Peyer's patch (tissue), 4 donors: ENCODE measurements around the gene NFAM1.

Source experiments
- POLR2A ChIP-seq, 2 donors: fragments of 450-650 bp; IDR thresholded peaks; one replicate each; pipeline ENCODE4 v1.5.1; 2017; ENCODE audit warnings: antibody characterized with exemption in 2 of 2, mild to moderate bottlenecking in 2 of 2, moderate library complexity in 2 of 2
- TF ChIP-seq, protein P1 (sequence below), 6 experiments: fragments of 450-650 bp in 4 of 6; fragments of 200-600 bp in 2 of 6; sonication (generic) in 1 of 6; IDR thresholded peaks; one replicate each; pipeline ENCODE4 v1.5.1; 2017 to 2019; ENCODE audit warnings: antibody characterized with exemption in 6 of 6, mild to moderate bottlenecking in 3 of 6, moderate library complexity in 1 of 6

DNA sequence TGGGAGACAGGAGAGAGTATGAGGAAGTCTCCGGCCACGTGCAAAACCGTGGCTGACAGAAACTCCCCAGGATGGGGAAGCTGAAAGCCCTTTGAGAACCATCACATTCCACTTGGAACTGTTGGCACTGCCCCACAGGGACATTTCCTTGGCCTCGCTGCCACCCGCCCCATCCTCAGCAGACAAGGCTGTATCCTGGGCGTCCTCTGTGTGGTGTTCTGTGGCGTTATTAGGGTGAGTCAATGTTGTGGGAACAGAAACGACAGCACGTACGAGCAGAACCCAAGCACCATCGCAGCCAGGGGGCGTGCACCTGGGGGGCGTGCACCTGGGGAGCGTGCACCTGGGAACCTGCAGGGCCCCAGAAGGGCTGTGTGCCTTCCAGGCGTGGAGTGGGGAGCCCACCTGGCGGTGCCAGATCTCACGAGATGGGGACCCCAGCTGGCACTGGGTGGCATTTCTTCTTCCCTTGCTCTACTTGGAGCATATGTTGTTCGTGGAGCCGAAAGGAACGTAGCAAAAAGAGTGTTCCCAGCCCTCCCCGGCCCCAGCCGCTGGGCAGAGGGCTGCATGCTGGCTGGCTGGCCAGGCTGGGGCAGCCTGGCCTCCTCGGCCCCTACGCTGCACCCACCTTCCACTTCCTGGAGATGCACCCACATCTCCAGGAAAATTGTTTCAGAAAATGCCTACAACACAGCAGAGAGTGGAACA lies 35.4 kb downstream of the NFAM1 start:
- no peak for TF ChIP-seq POLR2A (IDR thresholded peaks at IDR 0.05)
- TF ChIP-seq, protein P1, sequence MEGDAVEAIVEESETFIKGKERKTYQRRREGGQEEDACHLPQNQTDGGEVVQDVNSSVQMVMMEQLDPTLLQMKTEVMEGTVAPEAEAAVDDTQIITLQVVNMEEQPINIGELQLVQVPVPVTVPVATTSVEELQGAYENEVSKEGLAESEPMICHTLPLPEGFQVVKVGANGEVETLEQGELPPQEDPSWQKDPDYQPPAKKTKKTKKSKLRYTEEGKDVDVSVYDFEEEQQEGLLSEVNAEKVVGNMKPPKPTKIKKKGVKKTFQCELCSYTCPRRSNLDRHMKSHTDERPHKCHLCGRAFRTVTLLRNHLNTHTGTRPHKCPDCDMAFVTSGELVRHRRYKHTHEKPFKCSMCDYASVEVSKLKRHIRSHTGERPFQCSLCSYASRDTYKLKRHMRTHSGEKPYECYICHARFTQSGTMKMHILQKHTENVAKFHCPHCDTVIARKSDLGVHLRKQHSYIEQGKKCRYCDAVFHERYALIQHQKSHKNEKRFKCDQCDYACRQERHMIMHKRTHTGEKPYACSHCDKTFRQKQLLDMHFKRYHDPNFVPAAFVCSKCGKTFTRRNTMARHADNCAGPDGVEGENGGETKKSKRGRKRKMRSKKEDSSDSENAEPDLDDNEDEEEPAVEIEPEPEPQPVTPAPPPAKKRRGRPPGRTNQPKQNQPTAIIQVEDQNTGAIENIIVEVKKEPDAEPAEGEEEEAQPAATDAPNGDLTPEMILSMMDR (IDR thresholded peaks at IDR 0.05): peak in 2 of 6 experiments; percentile 44 to 45
